ENCODE data around the gene RALGDS. TPM values are rescaled to one million over a fixed set of nuclear protein-coding genes. Genes with fewer than 3 reads are reported as not detected.

Gene RALGDS
- total RNA-seq, 1 experiment from 2014 or later, result 36.1 TPM

GRCh38 chr9:133140174-133140505, 19.1 kb upstream of the RALGDS start:
- intact Hi-C loops (cut with micrococcal nuclease), result no loop called here
- CTCF ChIA-PET, result no interaction called here
- H3K36me3 ChIP-seq (ENCODE audit: control insufficient read depth in 1 of 2, insufficient read depth in 2 of 2, low read length in 2 of 2), result no peaks in the 10 kb centered on the region
- TF ChIP-seq EGR1 (IDR thresholded peaks at IDR 0.05; ENCODE audit: low read depth) (no peak), EZH2 (IDR thresholded peaks at IDR 0.05) (no peak), ELF1 (IDR thresholded peaks at IDR 0.05; ENCODE audit: borderline replicate concordance, low read depth) (no peak), ZBTB33 (IDR thresholded peaks at IDR 0.05; ENCODE audit: extremely low read depth, insufficient replicate concordance, low read length) (no peak), REST (IDR thresholded peaks at IDR 0.05; ENCODE audit: low read depth) (no peak), FOSL1 (IDR thresholded peaks at IDR 0.05; ENCODE audit: low read depth) (no peak), JUND (IDR thresholded peaks at IDR 0.05) (no peak), SIN3A (IDR thresholded peaks at IDR 0.05; ENCODE audit: low read depth) (no peak), CTCF (IDR thresholded peaks at IDR 0.05 in 2 of 3, conservative IDR thresholded peaks at IDR 0.05 in 1 of 3; ENCODE audit: borderline replicate concordance in 1 of 3, insufficient read depth in 1 of 3, low read depth in 2 of 3, low read length in 2 of 3) (no peak), POLR2A (IDR thresholded peaks at IDR 0.05; ENCODE audit: borderline replicate concordance, extremely low read depth, insufficient read depth, insufficient read length) (no peak), TCF7L2 (IDR thresholded peaks at IDR 0.05; ENCODE audit: borderline replicate concordance, extremely low read depth, insufficient read depth, insufficient read length) (no peak), CBX3 (IDR thresholded peaks at IDR 0.05; ENCODE audit: low read depth) (no peak)
- TF ChIP-seq, protein P1, sequence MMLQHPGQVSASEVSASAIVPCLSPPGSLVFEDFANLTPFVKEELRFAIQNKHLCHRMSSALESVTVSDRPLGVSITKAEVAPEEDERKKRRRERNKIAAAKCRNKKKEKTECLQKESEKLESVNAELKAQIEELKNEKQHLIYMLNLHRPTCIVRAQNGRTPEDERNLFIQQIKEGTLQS (IDR thresholded peaks at IDR 0.05), result no peak
- no peak for DNase-seq (ENCODE audit: low read depth, low spot score)
- POLR2A ChIA-PET, result interaction anchor here (0.7 kb wide), 1 partner anchor 167 kb away, joined by 4 read pairs; no protein-coding TSS in a partner anchor
- peaks cover 54% of the 10 kb centered on the region for H3K79me2 ChIP-seq (ENCODE audit: insufficient read depth, low read length)
- no peak overlapping the region for H2AFZ ChIP-seq (ENCODE audit: low read depth, low read length, poor library complexity, severe bottlenecking)
- H3K9me2 ChIP-seq (ENCODE audit: insufficient read depth), result no peaks in the 10 kb centered on the region
- H3K9ac ChIP-seq (ENCODE audit: low read length), result no peak overlapping the region
- H3K27me3 ChIP-seq (ENCODE audit: insufficient read depth, low read length), result no peaks in the 10 kb centered on the region
- no TSS peak for BruUV-seq (replicated peaks)
- H4K20me1 ChIP-seq (ENCODE audit: insufficient read depth), result peaks cover 5% of the 10 kb centered on the region; the same call in 1 of the 2 replicates
- no peak overlapping the region for H3K4me2 ChIP-seq (ENCODE audit: low read length)
- RAD21 ChIA-PET (ENCODE audit: low non-redundant PET in 1 of 2, low total read pairs in 2 of 2, uncharacterized antibody in 2 of 2, unreplicated experiment in 2 of 2), result no interaction called here
- no peak overlapping the region for H3K4me3 ChIP-seq (replicated peaks in 1 of 2; ENCODE audit: low read depth in 1 of 2, low read length in 2 of 2)
- no peak for ATAC-seq
- H3K9me3 ChIP-seq (ENCODE audit: control insufficient read depth in 1 of 2, insufficient read depth in 1 of 2, low read depth in 1 of 2, low read length in 2 of 2), result no peaks in the 10 kb centered on the region
- peaks cover 25 to 56% of the 10 kb centered on the region in 2 experiments for H3K4me1 ChIP-seq (ENCODE audit: control insufficient read depth in 1 of 2, insufficient read depth in 2 of 2, low read length in 2 of 2)
- H3K27ac ChIP-seq (ENCODE audit: low read depth, low read length), result no peak overlapping the region
